GM18526 (cell line): ENCODE results near the gene PHF20.

Experiments
- POLR2A ChIP-seq: IDR thresholded peaks from 3 replicates; pipeline ENCODE4 v1.6.1; 2011; ENCODE audit not compliant: insufficient read length; ENCODE audit errors: extremely low read depth

The PHF20 gene

GRCh38 chr20:35994994-35995453 is 223.2 kb downstream of the PHF20 start:
- TF ChIP-seq POLR2A: no peak
